ENCODE measurements around the gene DLGAP1. TPM values are rescaled to one million over a fixed set of nuclear protein-coding genes. Genes with fewer than 3 reads are reported as not detected.

DLGAP1 gene
- total RNA-seq, 1 experiment from 2014 or later: 0.39 TPM

- no peaks in the 10 kb centered on the region for H3K79me2 ChIP-seq (ENCODE audit: insufficient read depth, low read length)
Observed at GRCh38 chr18:3544537-3544936, 910.6 kb downstream of the DLGAP1 start.

More at GRCh38 chr18:3544537-3544936, 910.6 kb downstream of the DLGAP1 start:
- H3K36me3 ChIP-seq (ENCODE audit: control insufficient read depth in 1 of 2, insufficient read depth in 2 of 2, low read length in 2 of 2): no peaks in the 10 kb centered on the region
- TF ChIP-seq CBX3 (IDR thresholded peaks at IDR 0.05; ENCODE audit: low read depth): no peak
- no peak for TF ChIP-seq EZH2phosphoT487 (IDR thresholded peaks at IDR 0.05; ENCODE audit: borderline replicate concordance)
- TF ChIP-seq ELF1 (IDR thresholded peaks at IDR 0.05; ENCODE audit: borderline replicate concordance, low read depth): no peak
- no peak for TF ChIP-seq ZBTB33 (IDR thresholded peaks at IDR 0.05; ENCODE audit: extremely low read depth, insufficient replicate concordance, low read length)
- TF ChIP-seq MAX (IDR thresholded peaks at IDR 0.05): no peak
- no peak for TF ChIP-seq ZFX (IDR thresholded peaks at IDR 0.05)
- TF ChIP-seq REST (IDR thresholded peaks at IDR 0.05; ENCODE audit: low read depth): no peak
- no peak for TF ChIP-seq RAD21 (IDR thresholded peaks at IDR 0.05; ENCODE audit: low read depth)
- no peak for TF ChIP-seq SIN3A (IDR thresholded peaks at IDR 0.05; ENCODE audit: low read depth)
- no peak for TF ChIP-seq CEBPB (IDR thresholded peaks at IDR 0.05; ENCODE audit: low read depth)
- TF ChIP-seq FOSL1 (IDR thresholded peaks at IDR 0.05; ENCODE audit: low read depth): no peak
- TF ChIP-seq CTCF (IDR thresholded peaks at IDR 0.05 in 2 of 3, conservative IDR thresholded peaks at IDR 0.05 in 1 of 3; ENCODE audit: borderline replicate concordance in 1 of 3, insufficient read depth in 1 of 3, low read depth in 2 of 3, low read length in 2 of 3): no peak
- TF ChIP-seq SRF (IDR thresholded peaks at IDR 0.05; ENCODE audit: low read depth): no peak
- TF ChIP-seq JUND (IDR thresholded peaks at IDR 0.05): no peak
- H3K4me3 ChIP-seq (replicated peaks in 1 of 2; ENCODE audit: low read depth in 1 of 2, low read length in 2 of 2): no peak overlapping the region
- H4K20me1 ChIP-seq (ENCODE audit: insufficient read depth): no peaks in the 10 kb centered on the region
- intact Hi-C loops (cut with micrococcal nuclease): no loop called here
- no peaks in the 10 kb centered on the region for H3K9me3 ChIP-seq (ENCODE audit: control insufficient read depth in 1 of 2, insufficient read depth in 1 of 2, low read depth in 1 of 2, low read length in 2 of 2)
- CTCF ChIA-PET: no interaction called here
- no peak overlapping the region for H3K27ac ChIP-seq (ENCODE audit: low read depth, low read length)
- no peaks in the 10 kb centered on the region for H3K9me2 ChIP-seq (ENCODE audit: insufficient read depth)
- H2AFZ ChIP-seq (ENCODE audit: low read depth, low read length, poor library complexity, severe bottlenecking): no peak overlapping the region
- no peak for ATAC-seq
- POLR2A ChIA-PET: no interaction called here
- RAD21 ChIA-PET (ENCODE audit: low non-redundant PET in 1 of 2, low total read pairs in 2 of 2, uncharacterized antibody in 2 of 2, unreplicated experiment in 2 of 2): no interaction called here
- BruUV-seq (replicated peaks): no TSS peak
- no peak for DNase-seq (ENCODE audit: low read depth, low spot score)
- no peak overlapping the region for H3K9ac ChIP-seq (ENCODE audit: low read length)
- H3K4me2 ChIP-seq (ENCODE audit: low read length): no peak overlapping the region
- H3K4me1 ChIP-seq (ENCODE audit: control insufficient read depth in 1 of 2, insufficient read depth in 2 of 2, low read length in 2 of 2): peaks cover 17 to 19% of the 10 kb centered on the region in 2 experiments
- H3K27me3 ChIP-seq (ENCODE audit: insufficient read depth, low read length): no peaks in the 10 kb centered on the region

All from HCT116 (cell line).